GM13976 (cell line): ENCODE data around the gene TNFAIP8.

Experiments used
- DNase-seq: peaks from one replicate; pipeline ENCODE4 v3.0.0; 2012; ENCODE audit warnings: low spot score
- in situ Hi-C: fragments of 300-500 bp; cut with MboI; formaldehyde crosslinking; loops from one replicate; pipeline ENCODE4 v1.12.0; 2022; ENCODE audit warnings: low sequenced_read_pairs, mixed read lengths, inconsistent platforms; ENCODE audit not compliant: unreplicated experiment
- TF ChIP-seq, protein P1 (sequence below): IDR thresholded peaks from 2 replicates; pipeline ENCODE4 v1.5.1; 2012; ENCODE audit warnings: borderline replicate concordance, mild to moderate bottlenecking; ENCODE audit not compliant: insufficient read depth; ENCODE audit errors: extremely low read depth, missing control alignments, control extremely low read depth

Gene TNFAIP8

GRCh38 chr5:119343766-119344165 lies 12.1 kb upstream of the TNFAIP8 start:
- DNase-seq: no peak
- in situ Hi-C loops: no loop called here
- TF ChIP-seq, protein P1, sequence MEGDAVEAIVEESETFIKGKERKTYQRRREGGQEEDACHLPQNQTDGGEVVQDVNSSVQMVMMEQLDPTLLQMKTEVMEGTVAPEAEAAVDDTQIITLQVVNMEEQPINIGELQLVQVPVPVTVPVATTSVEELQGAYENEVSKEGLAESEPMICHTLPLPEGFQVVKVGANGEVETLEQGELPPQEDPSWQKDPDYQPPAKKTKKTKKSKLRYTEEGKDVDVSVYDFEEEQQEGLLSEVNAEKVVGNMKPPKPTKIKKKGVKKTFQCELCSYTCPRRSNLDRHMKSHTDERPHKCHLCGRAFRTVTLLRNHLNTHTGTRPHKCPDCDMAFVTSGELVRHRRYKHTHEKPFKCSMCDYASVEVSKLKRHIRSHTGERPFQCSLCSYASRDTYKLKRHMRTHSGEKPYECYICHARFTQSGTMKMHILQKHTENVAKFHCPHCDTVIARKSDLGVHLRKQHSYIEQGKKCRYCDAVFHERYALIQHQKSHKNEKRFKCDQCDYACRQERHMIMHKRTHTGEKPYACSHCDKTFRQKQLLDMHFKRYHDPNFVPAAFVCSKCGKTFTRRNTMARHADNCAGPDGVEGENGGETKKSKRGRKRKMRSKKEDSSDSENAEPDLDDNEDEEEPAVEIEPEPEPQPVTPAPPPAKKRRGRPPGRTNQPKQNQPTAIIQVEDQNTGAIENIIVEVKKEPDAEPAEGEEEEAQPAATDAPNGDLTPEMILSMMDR: no peak

GRCh38 chr5:119344231-119344630 lies 11.6 kb upstream of the TNFAIP8 start:
- in situ Hi-C loops: no loop called here
- no peak for DNase-seq
- TF ChIP-seq, protein P1: no peak

GRCh38 chr5:119345861-119346260 lies 10.0 kb upstream of the TNFAIP8 start:
- no peak for DNase-seq
- in situ Hi-C loops: no loop called here
- TF ChIP-seq, protein P1: no peak

GRCh38 chr5:119346394-119346793 lies 9.4 kb upstream of the TNFAIP8 start:
- in situ Hi-C loops: no loop called here
- DNase-seq: no peak
- TF ChIP-seq, protein P1: no peak

GRCh38 chr5:119347574-119347973 lies 8.2 kb upstream of the TNFAIP8 start:
- in situ Hi-C loops: no loop called here
- DNase-seq: no peak
- TF ChIP-seq, protein P1: no peak

GRCh38 chr5:119347991-119348390 lies 7.8 kb upstream of the TNFAIP8 start:
- TF ChIP-seq, protein P1: no peak
- no peak for DNase-seq
- in situ Hi-C loops: no loop called here

DNA sequence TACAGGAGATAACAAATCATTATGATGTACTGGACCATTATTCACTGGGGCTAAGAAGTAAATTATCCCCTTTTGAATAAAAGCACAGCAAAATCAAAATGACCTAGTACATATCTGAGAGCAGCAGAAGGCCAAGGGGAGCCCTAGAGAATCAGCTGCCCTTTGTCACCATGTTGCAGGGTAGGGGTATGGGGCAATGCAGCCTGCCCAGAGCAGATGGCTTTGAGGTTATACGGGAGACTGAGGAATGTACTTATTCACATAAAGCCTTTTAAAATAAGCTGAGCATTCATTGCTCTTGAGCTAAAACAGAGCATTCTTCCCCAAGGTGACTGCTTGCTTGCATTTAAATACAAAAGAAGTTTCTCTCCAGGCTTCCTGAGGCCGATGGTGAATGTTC lies 2.6 kb upstream of the TNFAIP8 start:
- TF ChIP-seq, protein P1: no peak
- no peak for DNase-seq
- in situ Hi-C loops: no loop called here
